Astrocyte (in vitro differentiated cells and primary cell): ENCODE data around the gene ADAMTS3. TPM values are rescaled to one million over a fixed set of nuclear protein-coding genes. Genes with fewer than 3 reads are reported as not detected.

Experiments
- DNase-seq: peaks from one replicate; pipeline ENCODE4 v3.0.0-alpha.2; 2010; ENCODE audit warnings: low read depth
- FAIRE-seq: peaks from 2 replicates; lab custom pipeline; 2011; peaks lifted over from hg19 to GRCh38; lab: Jason Lieb, UNC
- H2AFZ ChIP-seq: 2 replicates; pipeline ENCODE4 v1.6.0; 2012; ENCODE audit warnings: low read depth, low read length, inconsistent platforms
- H3K27ac ChIP-seq: 2 replicates; pipeline ENCODE4 v1.5.1; 2011; ENCODE audit warnings: low read depth, low read length, inconsistent platforms
- H3K27me3 ChIP-seq: 2 replicates; pipeline ENCODE4 v1.6.0; 2011; ENCODE audit warnings: low read length, inconsistent platforms; ENCODE audit not compliant: insufficient read depth
- H3K36me3 ChIP-seq: 2 replicates; pipeline ENCODE4 v1.5.1; 2011; ENCODE audit warnings: low read length, inconsistent platforms; ENCODE audit not compliant: insufficient read depth
- H3K4me1 ChIP-seq: 2 replicates; pipeline ENCODE4 v1.5.1; 2011; ENCODE audit warnings: low read length, inconsistent platforms; ENCODE audit not compliant: insufficient read depth
- H3K4me2 ChIP-seq: 2 replicates; pipeline ENCODE4 v1.6.0; 2012; ENCODE audit warnings: low read length, inconsistent platforms
- H3K4me3 ChIP-seq: 2 replicates; pipeline ENCODE4 v1.5.1; 2011; ENCODE audit warnings: low read depth, mild to moderate bottlenecking, low read length, inconsistent platforms; ENCODE audit not compliant: insufficient read depth
- H3K79me2 ChIP-seq: 2 replicates; pipeline ENCODE4 v1.6.0; 2012; ENCODE audit warnings: mild to moderate bottlenecking, low read length, inconsistent platforms; ENCODE audit not compliant: insufficient read depth
- H3K9ac ChIP-seq: 2 replicates; pipeline ENCODE4 v1.6.0; 2012; ENCODE audit warnings: mild to moderate bottlenecking, low read length, inconsistent platforms
- H3K9me3 ChIP-seq: 2 replicates; pipeline ENCODE4 v1.5.1; 2012; ENCODE audit warnings: low read depth, mild to moderate bottlenecking, low read length, inconsistent platforms; ENCODE audit not compliant: insufficient read depth
- H4K20me1 ChIP-seq: 2 replicates; pipeline ENCODE4 v1.6.0; 2012; ENCODE audit warnings: low read length, inconsistent platforms; ENCODE audit not compliant: insufficient read depth
- H3K27ac Mint-ChIP-seq: one replicate; pipeline ENCODE4 v1.8.0; 2021; ENCODE audit warnings: mild to moderate bottlenecking, mixed read lengths; ENCODE audit not compliant: unreplicated experiment
- H3K27me3 Mint-ChIP-seq: one replicate; pipeline ENCODE4 v1.8.0; 2021; ENCODE audit warnings: low read depth, mixed read lengths; ENCODE audit not compliant: unreplicated experiment
- H3K36me3 Mint-ChIP-seq: one replicate; pipeline ENCODE4 v1.8.0; 2021; ENCODE audit warnings: low read depth, mixed read lengths; ENCODE audit not compliant: unreplicated experiment
- H3K4me1 Mint-ChIP-seq: one replicate; pipeline ENCODE4 v1.8.0; 2021; ENCODE audit warnings: low read depth, mixed read lengths; ENCODE audit not compliant: unreplicated experiment
- H3K4me3 Mint-ChIP-seq: one replicate; pipeline ENCODE4 v1.8.0; 2021; ENCODE audit warnings: mild to moderate bottlenecking, moderate library complexity, mixed read lengths; ENCODE audit not compliant: unreplicated experiment
- H3K9me3 Mint-ChIP-seq: one replicate; pipeline ENCODE4 v1.8.0; 2021; ENCODE audit warnings: mild to moderate bottlenecking, mixed read lengths; ENCODE audit not compliant: unreplicated experiment
- EZH2 ChIP-seq: IDR thresholded peaks from 2 replicates; pipeline ENCODE4 v1.6.1; 2012; ENCODE audit warnings: mild to moderate bottlenecking, low read length, inconsistent platforms; ENCODE audit not compliant: insufficient read depth
- total RNA-seq: library from RNA; stranded (reverse); gene quantifications from 2 replicates; pipeline ENCODE4 v1.2.1, GENCODE V29; 2021
- TF ChIP-seq, protein P1 (sequence below): IDR thresholded peaks from 2 replicates; pipeline ENCODE4 v1.5.1; 2011; ENCODE audit warnings: low read depth, mild to moderate bottlenecking, inconsistent platforms, low read length, moderate library complexity; ENCODE audit not compliant: insufficient read depth

The ADAMTS3 gene
- total RNA-seq, 1 donor from 2014 or later, result 4.2 TPM

DNA sequence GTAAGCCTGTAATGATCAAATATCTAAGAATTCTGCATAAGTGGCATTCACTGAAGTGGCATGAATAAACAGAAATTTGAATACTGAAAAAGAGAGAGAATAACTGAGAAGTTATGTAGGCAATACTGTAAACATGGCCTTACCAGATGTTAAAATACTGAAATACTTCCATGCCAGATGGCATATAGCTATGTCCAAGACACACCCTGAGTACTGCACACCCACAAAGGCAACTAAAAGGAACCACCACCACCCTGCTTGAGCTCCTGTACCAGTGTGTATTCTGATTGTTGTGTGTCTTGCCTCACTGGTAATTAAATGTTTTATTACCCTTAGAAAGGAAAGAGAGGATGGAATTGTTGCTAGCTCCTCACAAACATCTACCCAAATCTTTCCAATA is 192.1 kb downstream of the ADAMTS3 start:
- no peak for DNase-seq
- no peak overlapping the region for H3K4me3 ChIP-seq
- Mint-ChIP-seq H3K36me3 (no peaks in the 10 kb centered on the region), H3K27ac (peak overlapping the region; percentile 10), H3K4me3 (no peak overlapping the region), H3K27me3 (no peaks in the 10 kb centered on the region), H3K4me1 (peaks cover 21% of the 10 kb centered on the region), H3K9me3 (no peaks in the 10 kb centered on the region)
- H3K4me2 ChIP-seq, result no peak overlapping the region
- peaks cover 5% of the 10 kb centered on the region for H3K4me1 ChIP-seq
- H2AFZ ChIP-seq, result no peak overlapping the region
- no peak overlapping the region for H3K9ac ChIP-seq
- H3K79me2 ChIP-seq, result no peaks in the 10 kb centered on the region
- H3K27me3 ChIP-seq, result no peaks in the 10 kb centered on the region
- H3K36me3 ChIP-seq, result no peaks in the 10 kb centered on the region
- FAIRE-seq, result peak; percentile 20
- no peaks in the 10 kb centered on the region for H4K20me1 ChIP-seq
- H3K27ac ChIP-seq, result no peak overlapping the region
- H3K9me3 ChIP-seq, result no peaks in the 10 kb centered on the region
- TF ChIP-seq, protein P1, sequence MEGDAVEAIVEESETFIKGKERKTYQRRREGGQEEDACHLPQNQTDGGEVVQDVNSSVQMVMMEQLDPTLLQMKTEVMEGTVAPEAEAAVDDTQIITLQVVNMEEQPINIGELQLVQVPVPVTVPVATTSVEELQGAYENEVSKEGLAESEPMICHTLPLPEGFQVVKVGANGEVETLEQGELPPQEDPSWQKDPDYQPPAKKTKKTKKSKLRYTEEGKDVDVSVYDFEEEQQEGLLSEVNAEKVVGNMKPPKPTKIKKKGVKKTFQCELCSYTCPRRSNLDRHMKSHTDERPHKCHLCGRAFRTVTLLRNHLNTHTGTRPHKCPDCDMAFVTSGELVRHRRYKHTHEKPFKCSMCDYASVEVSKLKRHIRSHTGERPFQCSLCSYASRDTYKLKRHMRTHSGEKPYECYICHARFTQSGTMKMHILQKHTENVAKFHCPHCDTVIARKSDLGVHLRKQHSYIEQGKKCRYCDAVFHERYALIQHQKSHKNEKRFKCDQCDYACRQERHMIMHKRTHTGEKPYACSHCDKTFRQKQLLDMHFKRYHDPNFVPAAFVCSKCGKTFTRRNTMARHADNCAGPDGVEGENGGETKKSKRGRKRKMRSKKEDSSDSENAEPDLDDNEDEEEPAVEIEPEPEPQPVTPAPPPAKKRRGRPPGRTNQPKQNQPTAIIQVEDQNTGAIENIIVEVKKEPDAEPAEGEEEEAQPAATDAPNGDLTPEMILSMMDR, result no peak
- TF ChIP-seq EZH2, result no peak

DNA sequence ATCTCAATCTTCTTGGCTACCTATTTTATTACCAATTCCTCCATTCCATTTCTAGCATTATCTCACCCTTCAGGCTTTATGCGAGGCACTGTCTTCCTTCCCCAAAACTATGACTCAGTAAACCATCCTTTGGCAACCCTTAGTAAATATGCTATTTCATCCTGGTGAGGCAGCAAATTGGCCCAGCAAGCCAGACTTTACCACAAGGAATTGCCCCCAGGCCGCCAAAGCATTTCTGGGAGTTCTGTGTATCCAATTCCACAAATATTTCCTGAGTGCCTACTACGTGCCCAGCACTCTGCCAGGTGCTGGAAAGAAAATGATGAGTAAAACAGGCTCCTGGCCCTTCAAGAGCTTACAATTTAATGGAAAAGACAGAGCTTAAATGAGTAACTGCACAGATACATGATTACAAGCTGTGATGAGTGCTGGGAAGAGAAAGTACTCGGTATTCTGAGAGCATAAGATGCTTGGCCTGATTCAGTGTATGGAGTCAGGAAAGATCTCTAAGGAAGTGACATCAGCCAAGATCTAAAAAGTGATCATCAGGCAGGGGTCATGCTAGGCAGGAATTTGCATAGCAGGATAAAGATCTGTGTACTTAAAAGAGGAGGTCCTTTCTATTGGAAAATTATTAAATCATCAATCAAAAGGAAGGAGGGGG is 193.8 kb downstream of the ADAMTS3 start:
- no peaks in the 10 kb centered on the region for H3K36me3 Mint-ChIP-seq
- H3K4me3 ChIP-seq, result no peak overlapping the region
- no peaks in the 10 kb centered on the region for H3K36me3 ChIP-seq
- FAIRE-seq (peak; percentile 45), DNase-seq (peak; percentile 87)
- peak overlapping the region; percentile 22 for H3K27ac ChIP-seq
- H3K4me2 ChIP-seq, result no peak overlapping the region
- no peak overlapping the region for H3K9ac ChIP-seq
- H3K79me2 ChIP-seq, result no peaks in the 10 kb centered on the region
- no peaks in the 10 kb centered on the region for H3K27me3 ChIP-seq
- no peaks in the 10 kb centered on the region for H3K27me3 Mint-ChIP-seq
- H3K4me1 Mint-ChIP-seq, result peaks cover 21% of the 10 kb centered on the region
- TF ChIP-seq, protein P1, result no peak
- TF ChIP-seq EZH2, result no peak
- H3K9me3 ChIP-seq, result no peaks in the 10 kb centered on the region
- peak overlapping the region; percentile 91 for H3K27ac Mint-ChIP-seq
- H2AFZ ChIP-seq, result no peak overlapping the region
- H4K20me1 ChIP-seq, result no peaks in the 10 kb centered on the region
- no peaks in the 10 kb centered on the region for H3K9me3 Mint-ChIP-seq
- H3K4me1 ChIP-seq, result peaks cover 5% of the 10 kb centered on the region
- H3K4me3 Mint-ChIP-seq, result no peak overlapping the region

GRCh38 chr4:72374159-72374558 is 194.9 kb downstream of the ADAMTS3 start:
- Histone ChIP-seq H3K9ac (no peak overlapping the region), H3K4me1 (peaks cover 5% of the 10 kb centered on the region), H3K36me3 (no peaks in the 10 kb centered on the region), H2AFZ (no peak overlapping the region), H3K27me3 (no peaks in the 10 kb centered on the region), H3K27ac (no peak overlapping the region), H3K9me3 (no peaks in the 10 kb centered on the region), H3K4me2 (no peak overlapping the region), H3K4me3 (no peak overlapping the region), H4K20me1 (no peaks in the 10 kb centered on the region), H3K79me2 (no peaks in the 10 kb centered on the region)
- Mint-ChIP-seq H3K27ac (no peak overlapping the region), H3K9me3 (no peaks in the 10 kb centered on the region), H3K27me3 (no peaks in the 10 kb centered on the region), H3K36me3 (no peaks in the 10 kb centered on the region), H3K4me1 (peaks cover 21% of the 10 kb centered on the region), H3K4me3 (no peak overlapping the region)
- FAIRE-seq, result no peak
- DNase-seq, result no peak
- TF ChIP-seq EZH2, result no peak
- TF ChIP-seq, protein P1, result no peak
